HG03045 (cell line): Measurements from ENCODE around the gene TMCC1.
"Not testable (repeated sequence)": the region's sequence is repeated elsewhere in the genome, so short reads cannot be mapped to it uniquely, and the experiment has no call there.

Experiments
- ATAC-seq: cut with Tn5 transposase; IDR thresholded peaks from one replicate; pipeline ENCODE4 v1.9.1; 2021; ENCODE audit warnings: mild to moderate bottlenecking, moderate library complexity; ENCODE audit not compliant: unreplicated experiment

TMCC1 gene

GRCh38 chr3:129656659-129657247 lies 236.8 kb downstream of the TMCC1 start:
- no peak for ATAC-seq

DNA sequence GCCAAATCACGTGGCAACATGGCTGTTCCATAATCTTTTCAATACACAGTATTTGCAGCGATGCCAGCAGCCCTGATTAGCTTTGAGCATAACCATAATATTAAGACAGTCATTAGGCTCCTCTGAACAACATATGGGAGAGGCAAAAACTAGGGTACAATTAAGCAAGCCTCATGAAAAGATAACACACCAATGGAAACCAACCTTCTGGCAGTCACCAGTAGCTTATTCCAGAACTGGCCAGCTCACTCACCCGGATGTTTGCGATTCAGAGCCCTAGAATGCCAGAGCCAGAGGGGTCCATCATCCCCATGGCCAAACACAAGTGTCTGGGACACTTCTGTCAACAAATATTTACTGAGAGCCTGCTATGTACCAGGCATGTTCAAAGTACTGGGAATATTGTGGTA lies 238.2 kb downstream of the TMCC1 start:
- ATAC-seq: no peak

DNA sequence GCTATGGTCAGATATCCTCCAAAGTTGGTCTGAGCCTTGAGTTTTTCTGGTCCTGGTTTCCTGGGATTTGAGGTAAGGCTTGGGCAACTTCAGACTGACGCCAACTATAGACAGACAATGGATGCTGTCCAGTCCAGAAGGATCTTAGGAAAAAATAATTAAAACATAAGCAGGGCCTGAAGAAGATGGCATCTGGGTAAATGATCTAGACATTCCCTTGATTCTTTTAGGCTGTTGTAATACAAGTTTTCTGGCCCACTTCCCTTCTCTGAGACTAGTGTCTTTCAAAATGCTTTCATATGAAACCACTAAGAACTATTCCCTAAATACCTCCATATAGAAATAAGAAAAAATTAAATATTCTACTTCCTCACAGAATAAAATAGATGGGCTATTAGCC lies 239.4 kb downstream of the TMCC1 start:
- ATAC-seq: no peak

- no peak for ATAC-seq
These were observed 240.5 kb downstream of the TMCC1 start for GRCh38 chr3:129653019-129653418.

DNA sequence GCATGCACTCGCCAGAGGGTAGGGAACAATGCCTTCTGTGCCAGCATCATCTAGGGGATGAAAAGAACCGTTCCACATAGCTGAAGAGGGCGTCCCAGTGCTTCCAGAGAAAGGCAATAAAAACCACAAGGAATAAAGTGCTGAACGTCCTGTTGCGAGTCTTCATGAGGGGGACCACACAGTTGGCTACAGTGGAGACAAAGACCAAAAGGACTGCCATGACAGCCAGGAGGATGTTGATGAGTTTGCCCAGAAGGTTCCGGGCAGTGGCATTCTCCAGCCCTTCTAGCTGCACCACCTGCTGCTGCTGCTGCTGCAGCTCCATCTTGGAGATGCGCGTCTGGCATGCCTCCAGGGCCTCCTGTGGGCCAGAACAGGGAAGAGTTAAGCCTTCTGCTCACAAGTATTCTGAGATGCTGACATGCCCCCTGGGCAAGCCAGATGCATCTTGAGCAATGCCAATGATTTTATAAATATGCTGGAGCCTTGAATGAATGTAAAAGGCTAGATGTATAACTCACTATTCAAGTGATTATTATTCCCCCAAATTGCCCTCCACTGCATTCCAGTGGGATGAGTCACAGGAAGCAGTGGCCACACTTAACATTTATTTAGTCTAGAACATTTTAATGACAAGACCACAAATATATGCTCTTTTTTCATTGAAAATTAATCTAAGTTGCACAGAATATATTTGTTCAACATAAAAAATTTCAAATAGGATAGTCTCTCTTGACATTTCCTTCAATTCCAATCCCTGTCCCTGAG lies 241.9 kb downstream of the TMCC1 start:
- no peak for ATAC-seq

- ATAC-seq: no peak
These were observed 243.1 kb downstream of the TMCC1 start for GRCh38 chr3:129650256-129650872.

- no peak for ATAC-seq
These were observed 245.1 kb downstream of the TMCC1 start for GRCh38 chr3:129648391-129648790.

DNA sequence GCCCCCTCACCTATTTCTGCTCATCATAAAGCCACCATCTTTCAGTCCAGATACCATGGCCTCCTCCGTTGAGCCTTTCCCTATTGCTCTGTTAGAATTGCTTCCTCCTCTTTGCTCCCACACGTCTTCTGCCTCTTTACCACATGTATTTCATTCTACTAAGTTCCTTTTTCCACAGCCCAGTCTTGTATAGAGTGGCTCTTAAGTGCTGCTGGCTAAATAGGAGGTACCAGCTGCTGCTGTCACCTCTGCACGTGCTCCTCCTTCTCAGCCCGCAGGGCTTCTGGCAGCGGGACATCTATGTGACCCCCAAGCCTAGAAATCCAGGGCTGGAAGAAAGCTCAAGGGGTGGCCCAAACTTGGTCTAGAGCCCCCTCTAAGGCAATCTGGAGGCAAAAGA lies 248.2 kb downstream of the TMCC1 start:
- no peak for ATAC-seq

DNA sequence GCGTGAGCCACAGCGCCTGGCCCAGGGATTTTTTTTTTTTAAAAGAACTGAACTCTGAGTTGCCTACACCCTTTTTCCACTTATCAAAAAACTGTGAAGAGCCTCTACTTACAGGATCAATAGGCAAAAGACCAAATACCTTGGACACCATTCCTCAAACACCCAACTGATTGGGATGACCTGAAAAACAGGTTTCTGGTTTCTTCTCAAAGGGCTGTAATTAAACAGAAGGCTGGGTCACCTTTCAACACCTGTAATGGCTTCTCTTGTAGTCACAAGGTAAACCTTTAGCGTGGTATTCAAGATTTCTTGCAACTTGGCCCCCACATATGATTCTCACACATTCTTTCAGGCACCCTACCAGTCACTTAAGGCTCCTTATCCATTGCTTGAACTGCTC lies 248.7 kb downstream of the TMCC1 start:
- no peak for ATAC-seq

- not testable (repeated sequence) for ATAC-seq
These were observed 251.8 kb downstream of the TMCC1 start for GRCh38 chr3:129641567-129642260.

DNA sequence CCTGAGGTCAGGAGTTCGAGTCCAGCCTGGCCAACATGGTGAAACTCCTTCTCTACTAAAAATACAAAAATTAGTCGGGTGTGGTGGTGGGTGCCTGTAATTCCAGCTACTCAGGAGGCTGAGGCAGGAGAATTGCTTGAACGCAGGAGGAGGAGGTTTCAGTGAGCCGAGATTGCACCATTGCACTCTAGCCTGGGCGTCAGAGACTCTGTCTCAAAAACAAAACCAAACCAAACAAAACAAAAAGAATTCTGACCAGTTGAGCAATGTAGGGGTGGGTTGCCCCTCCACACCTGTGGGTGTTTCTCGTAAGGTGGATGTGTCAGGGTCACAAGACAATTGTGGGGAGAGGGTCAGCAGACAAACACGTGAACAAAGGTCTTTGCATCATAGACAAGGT lies 252.5 kb downstream of the TMCC1 start:
- ATAC-seq: not testable (repeated sequence)

DNA sequence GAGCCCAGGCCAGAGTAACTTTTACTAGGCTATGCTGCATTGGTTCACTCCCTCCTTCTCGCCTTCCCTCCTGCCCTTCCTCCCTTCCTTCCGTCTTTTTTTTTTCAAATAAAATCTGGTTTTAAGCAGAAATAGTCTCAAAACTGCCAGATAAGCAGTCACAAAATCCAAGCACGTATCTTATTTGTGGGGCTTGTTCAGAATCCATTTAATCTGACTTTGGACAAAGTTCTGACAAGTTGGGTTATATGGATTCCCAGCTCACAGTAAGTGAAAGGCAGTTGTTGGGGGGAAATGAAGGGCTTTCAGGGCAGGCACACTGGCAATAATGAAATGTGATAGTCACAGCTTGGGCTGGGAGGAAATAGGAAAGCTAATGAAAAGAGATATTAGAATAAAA lies 255.0 kb downstream of the TMCC1 start:
- no peak for ATAC-seq

- ATAC-seq: no peak
These were observed 257.4 kb downstream of the TMCC1 start for GRCh38 chr3:129636082-129636481.

DNA sequence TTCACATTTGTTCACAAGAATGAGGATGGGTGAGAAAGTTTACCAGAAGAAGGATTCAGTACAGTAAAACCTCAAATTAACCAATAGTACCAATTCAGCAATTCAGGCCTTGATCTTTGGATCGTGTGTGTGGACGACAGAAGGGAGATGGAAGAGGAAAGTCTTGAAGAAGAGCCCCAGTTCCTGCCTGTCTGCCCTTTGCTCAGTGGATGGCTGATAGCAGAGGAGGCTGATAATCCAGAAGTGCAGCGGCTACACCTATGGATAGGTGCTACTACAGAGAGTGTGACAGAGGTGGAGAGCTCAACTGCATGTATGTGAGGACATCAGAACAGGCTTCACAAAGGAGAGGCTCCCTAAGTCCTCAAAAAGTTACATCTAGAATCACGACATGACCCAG lies 257.9 kb downstream of the TMCC1 start:
- no peak for ATAC-seq

DNA sequence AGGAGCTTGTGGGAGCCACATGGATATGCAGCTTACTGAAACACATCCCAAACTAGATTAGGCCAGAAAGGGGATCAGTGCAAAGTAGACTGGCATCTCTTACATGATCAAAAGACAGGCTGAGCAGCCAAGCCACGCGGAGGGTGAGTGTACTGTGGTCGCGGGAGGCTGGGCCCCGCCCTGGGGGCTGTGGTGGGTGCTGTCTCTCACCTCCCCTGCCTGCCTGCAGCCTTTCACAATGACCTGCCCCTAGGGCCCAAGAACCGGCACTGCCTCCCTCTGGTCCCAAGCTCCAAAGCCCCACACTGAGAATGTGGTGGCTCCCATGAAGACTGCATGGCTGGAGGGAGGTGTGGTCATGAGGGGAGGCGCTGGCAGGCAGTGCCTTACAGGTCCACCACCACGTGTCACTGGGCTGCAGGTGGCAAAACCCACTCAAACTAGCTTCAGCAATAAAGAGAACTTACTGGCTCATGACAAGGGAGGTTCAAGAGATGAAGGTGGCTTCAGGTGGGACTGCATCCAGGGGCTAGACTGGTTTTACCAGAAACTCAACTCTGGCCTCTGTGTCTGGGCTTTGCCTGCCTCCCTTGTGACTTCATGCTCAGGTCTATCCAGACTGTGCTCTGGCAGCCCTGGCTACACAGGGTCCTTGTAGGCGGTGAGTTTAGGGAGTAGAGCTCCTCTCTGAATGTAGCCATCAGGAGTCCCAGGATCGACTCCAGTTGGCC lies 259.6 kb downstream of the TMCC1 start:
- no peak for ATAC-seq

GRCh38 chr3:129632977-129633376 lies 260.5 kb downstream of the TMCC1 start:
- ATAC-seq: no peak

GRCh38 chr3:129632556-129632955 lies 261.0 kb downstream of the TMCC1 start:
- no peak for ATAC-seq

DNA sequence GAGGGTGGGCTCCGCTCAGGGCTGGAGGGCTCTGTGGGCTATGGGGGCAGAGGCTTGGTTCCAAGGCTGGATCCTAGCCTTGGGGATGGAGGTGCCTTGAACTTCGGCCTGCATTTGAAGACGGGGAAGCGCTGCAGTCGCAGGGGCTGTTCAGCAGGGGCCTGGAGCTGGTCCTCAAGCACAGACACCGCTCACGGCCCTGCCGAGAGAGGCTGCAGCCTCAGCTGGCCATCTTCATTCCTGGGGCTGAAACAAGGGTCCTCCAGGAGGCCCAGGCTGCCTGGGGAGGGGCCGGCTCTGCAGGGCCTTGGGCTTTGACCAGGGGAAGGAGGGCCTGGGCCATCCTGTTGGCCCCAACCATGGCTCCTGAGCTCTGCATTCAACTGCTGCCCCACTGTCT lies 261.5 kb downstream of the TMCC1 start:
- no peak for ATAC-seq

DNA sequence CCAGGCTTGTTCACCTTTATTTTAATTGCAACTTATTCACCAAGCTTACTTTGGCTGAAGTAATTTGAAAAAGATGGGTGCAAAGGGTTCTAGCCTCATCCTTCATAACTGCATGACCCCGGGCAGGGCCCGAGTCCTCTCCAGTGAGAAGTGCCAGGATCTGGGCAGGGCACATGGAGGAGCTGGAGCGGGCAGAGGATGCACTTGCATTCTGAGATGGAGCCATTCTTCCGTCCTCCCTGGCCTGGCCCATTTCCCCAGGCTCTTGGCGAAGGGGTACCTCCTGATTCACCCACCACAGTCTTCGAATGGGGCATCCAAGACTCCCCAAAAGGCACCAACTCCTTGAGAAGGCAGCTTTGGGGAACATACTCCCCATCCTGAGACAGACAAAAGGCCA lies 264.5 kb downstream of the TMCC1 start:
- no peak for ATAC-seq

GRCh38 chr3:129628169-129628522 lies 265.4 kb downstream of the TMCC1 start:
- no peak for ATAC-seq
